H9 (cell line): ENCODE measurements around the gene SLC2A1. TPM values are rescaled to one million over a fixed set of nuclear protein-coding genes. Genes with fewer than 3 reads are reported as not detected.

Experiments
- DNase-seq: peaks from one replicate; pipeline ENCODE4 v3.0.0-alpha.2; 2017
- H2AFZ ChIP-seq: one replicate; pipeline ENCODE4 v1.6.1; 2013; ENCODE audit warnings: mild to moderate bottlenecking, low read length, control low read depth, moderate library complexity
- H2AK5ac ChIP-seq: 2 replicates; pipeline ENCODE4 v1.6.1; 2013; ENCODE audit warnings: low read length, control low read depth, mixed read lengths; ENCODE audit not compliant: insufficient read length
- H2BK120ac ChIP-seq: one replicate; pipeline ENCODE4 v1.6.1; 2013; ENCODE audit warnings: low read depth, mild to moderate bottlenecking, low read length, control low read depth, inconsistent platforms; ENCODE audit not compliant: poor library complexity, severe bottlenecking
- H2BK12ac ChIP-seq: 2 replicates; pipeline ENCODE4 v1.6.1; 2013; ENCODE audit warnings: low read length, control low read depth, mixed read lengths, low read depth; ENCODE audit not compliant: insufficient read length
- H2BK15ac ChIP-seq: 2 replicates; pipeline ENCODE4 v1.6.1; 2013; ENCODE audit warnings: low read depth, low read length, control low read depth
- H2BK20ac ChIP-seq: one replicate; pipeline ENCODE4 v1.6.1; 2013; ENCODE audit warnings: low read depth, mild to moderate bottlenecking, low read length, control low read depth, inconsistent platforms; ENCODE audit not compliant: poor library complexity, severe bottlenecking
- H2BK5ac ChIP-seq: 2 replicates; pipeline ENCODE4 v1.6.1; 2013; ENCODE audit warnings: low read length, control low read depth, mixed read lengths; ENCODE audit not compliant: insufficient read length
- H3K14ac ChIP-seq: 2 replicates; pipeline ENCODE4 v1.6.1; 2013; ENCODE audit warnings: low read length, control low read depth; ENCODE audit not compliant: insufficient read depth
- H3K18ac ChIP-seq: 2 replicates; pipeline ENCODE4 v1.6.1; 2013; ENCODE audit warnings: low read depth, mild to moderate bottlenecking, mixed read lengths, low read length, control low read depth; ENCODE audit not compliant: insufficient read length
- H3K23ac ChIP-seq: 2 replicates; pipeline ENCODE4 v1.6.1; 2013; ENCODE audit warnings: low read length, control low read depth, mixed read lengths, low read depth; ENCODE audit not compliant: insufficient read length
- H3K23me2 ChIP-seq: 2 replicates; pipeline ENCODE4 v1.6.1; 2013; ENCODE audit warnings: low read depth, mild to moderate bottlenecking, mixed read lengths, low read length, control low read depth; ENCODE audit not compliant: insufficient read length, poor library complexity, severe bottlenecking
- H3K27ac ChIP-seq: 2 replicates; pipeline ENCODE4 v1.5.1; 2013; ENCODE audit warnings: low read length, control low read depth, mixed read lengths, low read depth; ENCODE audit not compliant: insufficient read length
- H3K27me3 ChIP-seq: 2 replicates; pipeline ENCODE4 v1.6.1; 2013; ENCODE audit warnings: low read length, control low read depth, inconsistent platforms; ENCODE audit not compliant: insufficient read depth
- H3K4ac ChIP-seq: 2 replicates; pipeline ENCODE4 v1.6.1; 2013; ENCODE audit warnings: low read depth, mild to moderate bottlenecking, control low read depth, inconsistent platforms, low read length, moderate library complexity
- H3K4me1 ChIP-seq: 2 replicates; pipeline ENCODE4 v1.6.1; 2013; ENCODE audit warnings: low read length, control low read depth, inconsistent platforms; ENCODE audit not compliant: insufficient read depth
- H3K4me2 ChIP-seq: 2 replicates; pipeline ENCODE4 v1.6.1; 2013; ENCODE audit warnings: low read length, control low read depth, mixed read lengths; ENCODE audit not compliant: insufficient read length, insufficient read depth
- H3K56ac ChIP-seq: 2 replicates; pipeline ENCODE4 v1.6.1; 2013; ENCODE audit warnings: low read depth, mild to moderate bottlenecking, mixed read lengths, low read length, control low read depth; ENCODE audit not compliant: insufficient read length
- H3K79me1 ChIP-seq: 2 replicates; pipeline ENCODE4 v1.6.1; 2013; ENCODE audit warnings: low read depth, mild to moderate bottlenecking, moderate library complexity, low read length, control low read depth, inconsistent platforms; ENCODE audit not compliant: insufficient read depth, poor library complexity, severe bottlenecking
- H3K79me2 ChIP-seq: 2 replicates; pipeline ENCODE4 v1.6.1; 2013; ENCODE audit warnings: low read length, control low read depth, inconsistent platforms; ENCODE audit not compliant: insufficient read depth
- H3K9ac ChIP-seq: 2 replicates; pipeline ENCODE4 v1.6.1; 2013; ENCODE audit warnings: low read length, control low read depth, mixed read lengths; ENCODE audit not compliant: insufficient read length; ENCODE audit errors: extremely low read depth
- H3K9me3 ChIP-seq: one replicate; pipeline ENCODE4 v1.6.1; 2013; ENCODE audit warnings: low read depth, low read length, inconsistent platforms; ENCODE audit not compliant: control insufficient read depth
- H3T11ph ChIP-seq: one replicate; pipeline ENCODE4 v1.6.1; 2013; ENCODE audit warnings: mild to moderate bottlenecking, low read length, control low read depth, inconsistent platforms
- H4K20me1 ChIP-seq: one replicate; pipeline ENCODE4 v1.6.1; 2013; ENCODE audit not compliant: control insufficient read depth, insufficient read length, insufficient read depth
- H4K5ac ChIP-seq: 2 replicates; pipeline ENCODE4 v1.6.1; 2013; ENCODE audit warnings: low read depth, mild to moderate bottlenecking, mixed read lengths, low read length, control low read depth; ENCODE audit not compliant: insufficient read length
- H4K8ac ChIP-seq: replicated peaks from 2 replicates; pipeline ENCODE4 v1.6.1; 2013; ENCODE audit warnings: low read length, control low read depth, mixed read lengths, low read depth; ENCODE audit not compliant: insufficient read length
- H4K91ac ChIP-seq: 2 replicates; pipeline ENCODE4 v1.6.1; 2013; ENCODE audit warnings: low read depth, mild to moderate bottlenecking, moderate library complexity, mixed read lengths, low read length, control low read depth; ENCODE audit not compliant: insufficient read length
- H3K27ac Mint-ChIP-seq, 3 experiments: 2 replicates in 2 of 3; 3 replicates in 1 of 3; pipeline ENCODE4 v1.8.0; 2020 to 2021; ENCODE audit warnings: mixed read lengths in 3 of 3, mild to moderate bottlenecking in 1 of 3, moderate library complexity in 1 of 3
- H3K27me3 Mint-ChIP-seq: 2 replicates; pipeline ENCODE4 v1.8.0; 2021; ENCODE audit warnings: low read depth, mild to moderate bottlenecking, moderate library complexity, mixed read lengths
- H3K36me3 Mint-ChIP-seq, 3 experiments: 2 replicates in 2 of 3; 3 replicates in 1 of 3; pipeline ENCODE4 v1.8.0; 2020 to 2021; ENCODE audit warnings: low read depth in 3 of 3, mixed read lengths in 3 of 3; ENCODE audit not compliant: insufficient read depth in 1 of 3
- H3K4me1 Mint-ChIP-seq, 2 experiments: 2 replicates each; pipeline ENCODE4 v1.8.0; 2020; ENCODE audit warnings: mixed read lengths in 2 of 2
- H3K4me3 Mint-ChIP-seq, 2 experiments: 2 replicates in 1 of 2; 3 replicates in 1 of 2; pipeline ENCODE4 v1.8.0; 2020 to 2021; ENCODE audit warnings: mild to moderate bottlenecking in 2 of 2, mixed read lengths in 2 of 2, moderate library complexity in 1 of 2
- H3K9me3 Mint-ChIP-seq, 2 experiments: 2 replicates in 1 of 2; 3 replicates in 1 of 2; pipeline ENCODE4 v1.8.0; 2020; ENCODE audit warnings: mild to moderate bottlenecking in 2 of 2, mixed read lengths in 2 of 2, moderate library complexity in 1 of 2
- WGBS: extraction: QIAGEN DNeasy Blood & Tissue Kit; methylation state at CpG from one replicate; pipeline ENCODE4 v1.1.7; 2013; ENCODE audit warnings: missing lambda C conversion rate, low lambda C conversion rate, mixed read lengths; ENCODE audit not compliant: insufficient read length; ENCODE audit errors: extremely low coverage; 5-methylcytosine and 5-hydroxymethylcytosine counted together
- total RNA-seq: library from RNA; stranded (reverse); gene quantifications from 2 replicates; pipeline ENCODE4 v1.2.1, GENCODE V29; 2021
- TF ChIP-seq, protein P1 (sequence below): fragments of 200-600 bp; sonication (generic); conservative IDR thresholded peaks from 3 replicates; pipeline ENCODE4 v1.8.0; 2021; ENCODE audit warnings: antibody characterized with exemption, mild to moderate bottlenecking

Gene SLC2A1
- total RNA-seq, 1 experiment from 2014 or later = 186 TPM

DNA sequence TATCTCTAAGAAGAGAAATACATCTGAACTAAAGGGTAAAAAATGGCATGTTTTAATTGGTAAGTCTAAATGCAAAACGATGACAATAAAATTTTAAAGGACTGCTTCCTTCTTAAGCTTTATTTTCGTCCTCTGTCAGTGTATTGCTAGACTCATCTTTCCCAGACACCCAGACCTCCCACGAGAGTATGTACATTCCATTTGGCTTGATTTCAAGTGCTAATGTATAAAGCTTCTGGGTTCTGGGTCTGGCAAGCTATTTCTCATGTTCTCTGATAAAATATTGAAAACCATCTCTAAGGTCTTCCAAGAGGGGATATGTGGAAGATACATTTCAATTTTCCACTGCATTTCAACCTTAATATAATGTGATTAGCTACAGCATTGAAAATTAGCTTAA, 24.6 kb upstream of the SLC2A1 start:
- Histone ChIP-seq H3K23me2 (no peaks in the 10 kb centered on the region), H3K27me3 (no peaks in the 10 kb centered on the region), H4K8ac (no peak overlapping the region), H4K5ac (no peak overlapping the region), H2BK5ac (no peak overlapping the region), H2BK120ac (no peak overlapping the region), H4K20me1 (no peaks in the 10 kb centered on the region), H3K4me2 (no peak overlapping the region), H4K91ac (no peak overlapping the region), H2BK20ac (no peak overlapping the region), H2AK5ac (no peak overlapping the region), H3K9me3 (no peaks in the 10 kb centered on the region), H2BK12ac (no peak overlapping the region), H3K4ac (no peak overlapping the region), H3K14ac (no peak overlapping the region), H3K79me2 (no peaks in the 10 kb centered on the region), H3K79me1 (no peaks in the 10 kb centered on the region), H3K23ac (no peak overlapping the region), H3T11ph (no peak overlapping the region), H2BK15ac (no peak overlapping the region), H2AFZ (no peak overlapping the region), H3K4me1 (peaks cover 10% of the 10 kb centered on the region; the same call in 1 of the 2 replicates), H3K9ac (no peak overlapping the region), H3K27ac (no peak overlapping the region), H3K18ac (no peak overlapping the region), H3K56ac (no peak overlapping the region)
- Mint-ChIP-seq H3K36me3 (peaks cover 17 to 28% (median 27%) of the 10 kb centered on the region in 3 experiments), H3K4me3 (no peak overlapping the region), H3K27me3 (no peaks in the 10 kb centered on the region), H3K9me3 (no peaks in the 10 kb centered on the region), H3K4me1 (peaks cover 16 to 20% of the 10 kb centered on the region in 2 experiments), H3K27ac (no peak overlapping the region)
- no peak for DNase-seq
- TF ChIP-seq, protein P1, sequence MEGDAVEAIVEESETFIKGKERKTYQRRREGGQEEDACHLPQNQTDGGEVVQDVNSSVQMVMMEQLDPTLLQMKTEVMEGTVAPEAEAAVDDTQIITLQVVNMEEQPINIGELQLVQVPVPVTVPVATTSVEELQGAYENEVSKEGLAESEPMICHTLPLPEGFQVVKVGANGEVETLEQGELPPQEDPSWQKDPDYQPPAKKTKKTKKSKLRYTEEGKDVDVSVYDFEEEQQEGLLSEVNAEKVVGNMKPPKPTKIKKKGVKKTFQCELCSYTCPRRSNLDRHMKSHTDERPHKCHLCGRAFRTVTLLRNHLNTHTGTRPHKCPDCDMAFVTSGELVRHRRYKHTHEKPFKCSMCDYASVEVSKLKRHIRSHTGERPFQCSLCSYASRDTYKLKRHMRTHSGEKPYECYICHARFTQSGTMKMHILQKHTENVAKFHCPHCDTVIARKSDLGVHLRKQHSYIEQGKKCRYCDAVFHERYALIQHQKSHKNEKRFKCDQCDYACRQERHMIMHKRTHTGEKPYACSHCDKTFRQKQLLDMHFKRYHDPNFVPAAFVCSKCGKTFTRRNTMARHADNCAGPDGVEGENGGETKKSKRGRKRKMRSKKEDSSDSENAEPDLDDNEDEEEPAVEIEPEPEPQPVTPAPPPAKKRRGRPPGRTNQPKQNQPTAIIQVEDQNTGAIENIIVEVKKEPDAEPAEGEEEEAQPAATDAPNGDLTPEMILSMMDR = no peak
- no CpG with 5 or more reads among the region's 3 CpGs for WGBS
